GM12891 (cell line): Measurements from ENCODE around the gene GPC5.

Experiments used
- PAX5 ChIP-seq: IDR thresholded peaks from 2 replicates; pipeline ENCODE4 v1.6.1; 2011; ENCODE audit warnings: low read length, moderate library complexity, mild to moderate bottlenecking; ENCODE audit not compliant: insufficient read depth, severe bottlenecking
- POLR2A ChIP-seq: IDR thresholded peaks from 2 replicates; pipeline ENCODE4 v1.6.1; 2011; ENCODE audit warnings: low read depth, low read length, control low read depth
- POLR2AphosphoS5 ChIP-seq: IDR thresholded peaks from 2 replicates; pipeline ENCODE4 v1.6.1; 2011; ENCODE audit warnings: low read depth, low read length, control low read depth
- TAF1 ChIP-seq: IDR thresholded peaks from 2 replicates; pipeline ENCODE4 v1.6.1; 2011; ENCODE audit warnings: low read depth, low read length, control low read depth

- no peak for TF ChIP-seq TAF1
- TF ChIP-seq POLR2AphosphoS5 = no peak
- TF ChIP-seq PAX5 = no peak
- TF ChIP-seq POLR2A = no peak
Observed at GRCh38 chr13:92833071-92833470, 1434.7 kb downstream of the GPC5 start.
